GM19043 (cell line): ENCODE measurements around the gene PC.

Experiments used
- ATAC-seq: cut with Tn5 transposase; IDR thresholded peaks from one replicate; pipeline ENCODE4 v1.9.1; 2021; ENCODE audit warnings: low read depth; ENCODE audit not compliant: unreplicated experiment

The PC gene

GRCh38 chr11:66869567-66869870 lies 88.7 kb downstream of the PC start:
- no peak for ATAC-seq

GRCh38 chr11:66868726-66869566 lies 89.2 kb downstream of the PC start:
- no peak for ATAC-seq

- ATAC-seq: no peak
Observed at GRCh38 chr11:66868082-66868725, 90.0 kb downstream of the PC start.

GRCh38 chr11:66867425-66868040 lies 90.7 kb downstream of the PC start:
- ATAC-seq: no peak

GRCh38 chr11:66866511-66866986 lies 91.6 kb downstream of the PC start:
- ATAC-seq: no peak

GRCh38 chr11:66866007-66866406 lies 92.2 kb downstream of the PC start:
- ATAC-seq: no peak

GRCh38 chr11:66864924-66865697 lies 93.1 kb downstream of the PC start:
- no peak for ATAC-seq

- ATAC-seq: no peak
Observed at GRCh38 chr11:66864172-66864901, 93.8 kb downstream of the PC start.

- no peak for ATAC-seq
Observed at GRCh38 chr11:66863428-66864125, 94.6 kb downstream of the PC start.

GRCh38 chr11:66862559-66863037 lies 95.6 kb downstream of the PC start:
- ATAC-seq: no peak

- no peak for ATAC-seq
Observed at GRCh38 chr11:66861774-66862558, 96.2 kb downstream of the PC start.

GRCh38 chr11:66861038-66861773 lies 97.0 kb downstream of the PC start:
- ATAC-seq: no peak

GRCh38 chr11:66860449-66860831 lies 97.7 kb downstream of the PC start:
- ATAC-seq: no peak

- no peak for ATAC-seq
Observed at GRCh38 chr11:66859686-66860448, 98.3 kb downstream of the PC start.

- ATAC-seq: no peak
Observed at GRCh38 chr11:66858939-66859685, 99.1 kb downstream of the PC start.

- no peak for ATAC-seq
Observed at GRCh38 chr11:66858186-66858938, 99.8 kb downstream of the PC start.
